ENCODE results near the gene STX8.
"Not testable (repeated sequence)": the region's sequence is repeated elsewhere in the genome, so short reads cannot be mapped to it uniquely, and the experiment has no call there.

STX8 gene

DNA sequence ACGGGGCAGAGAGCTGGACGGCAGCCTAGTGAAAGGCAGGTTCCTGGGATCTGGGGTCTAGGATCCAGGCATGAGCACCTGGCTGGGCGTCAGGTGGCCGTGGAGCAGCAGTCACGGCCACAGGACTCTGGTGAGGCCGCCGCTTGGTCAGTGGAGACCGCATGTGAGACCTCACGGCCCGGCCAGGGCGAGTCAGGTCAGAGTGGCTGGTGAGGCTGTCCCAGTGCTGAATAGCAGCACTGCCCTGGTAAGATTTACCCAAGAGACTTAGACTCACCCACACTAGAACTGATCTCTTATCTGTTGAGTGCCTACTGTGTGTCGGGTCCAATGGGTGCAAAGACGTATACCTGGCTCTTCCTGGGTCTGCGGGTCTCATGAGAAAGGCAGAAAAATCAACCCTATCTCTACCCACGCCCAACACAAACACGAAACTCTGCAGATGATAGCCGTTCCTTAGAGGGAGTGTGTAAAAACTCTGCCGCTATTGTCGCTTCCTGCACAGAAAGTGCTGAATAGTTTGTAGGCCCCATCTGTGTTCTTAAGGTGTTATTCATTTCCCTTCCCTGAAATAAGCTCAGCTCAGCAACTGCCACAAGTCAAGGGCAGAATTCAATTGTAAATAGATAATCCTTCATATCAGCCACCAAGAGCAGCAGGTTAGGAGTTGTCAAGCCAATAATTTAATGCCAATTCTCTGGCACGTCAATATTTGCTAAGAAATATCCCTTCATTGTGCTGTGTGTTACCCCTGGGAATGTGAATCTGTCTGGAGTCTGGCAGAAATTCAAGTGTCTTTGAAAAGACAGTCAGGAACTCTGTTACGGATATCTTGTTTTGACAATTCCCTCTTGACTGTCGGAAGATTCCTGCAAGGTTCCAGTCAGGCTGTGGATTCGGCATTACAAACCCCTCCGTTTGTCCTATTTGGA, 314.3 kb downstream of the STX8 start:
- DNase-seq (ENCODE audit: low read depth in 3 of 3): no peak

DNA sequence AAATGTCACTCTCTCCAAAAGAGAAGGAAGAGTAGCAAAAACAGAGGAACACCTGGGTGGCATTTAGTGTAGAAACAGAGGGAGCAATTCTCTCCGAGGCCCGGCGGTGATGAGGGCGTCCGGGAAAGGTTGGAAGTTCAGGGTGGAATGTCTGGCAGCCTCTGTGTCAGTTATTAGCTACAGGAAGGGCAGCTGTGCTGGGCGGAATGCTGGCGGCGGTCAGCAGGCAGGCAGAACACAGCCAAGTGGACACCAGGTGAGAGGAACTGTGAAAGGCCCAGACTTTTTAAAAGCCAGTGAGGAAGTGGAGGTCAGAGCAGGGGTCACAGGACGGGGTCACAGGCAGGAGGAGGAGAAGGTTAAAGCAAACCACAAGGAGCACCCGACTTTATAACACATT, 316.2 kb downstream of the STX8 start:
- no peak for DNase-seq (ENCODE audit: low read depth in 3 of 3)

DNA sequence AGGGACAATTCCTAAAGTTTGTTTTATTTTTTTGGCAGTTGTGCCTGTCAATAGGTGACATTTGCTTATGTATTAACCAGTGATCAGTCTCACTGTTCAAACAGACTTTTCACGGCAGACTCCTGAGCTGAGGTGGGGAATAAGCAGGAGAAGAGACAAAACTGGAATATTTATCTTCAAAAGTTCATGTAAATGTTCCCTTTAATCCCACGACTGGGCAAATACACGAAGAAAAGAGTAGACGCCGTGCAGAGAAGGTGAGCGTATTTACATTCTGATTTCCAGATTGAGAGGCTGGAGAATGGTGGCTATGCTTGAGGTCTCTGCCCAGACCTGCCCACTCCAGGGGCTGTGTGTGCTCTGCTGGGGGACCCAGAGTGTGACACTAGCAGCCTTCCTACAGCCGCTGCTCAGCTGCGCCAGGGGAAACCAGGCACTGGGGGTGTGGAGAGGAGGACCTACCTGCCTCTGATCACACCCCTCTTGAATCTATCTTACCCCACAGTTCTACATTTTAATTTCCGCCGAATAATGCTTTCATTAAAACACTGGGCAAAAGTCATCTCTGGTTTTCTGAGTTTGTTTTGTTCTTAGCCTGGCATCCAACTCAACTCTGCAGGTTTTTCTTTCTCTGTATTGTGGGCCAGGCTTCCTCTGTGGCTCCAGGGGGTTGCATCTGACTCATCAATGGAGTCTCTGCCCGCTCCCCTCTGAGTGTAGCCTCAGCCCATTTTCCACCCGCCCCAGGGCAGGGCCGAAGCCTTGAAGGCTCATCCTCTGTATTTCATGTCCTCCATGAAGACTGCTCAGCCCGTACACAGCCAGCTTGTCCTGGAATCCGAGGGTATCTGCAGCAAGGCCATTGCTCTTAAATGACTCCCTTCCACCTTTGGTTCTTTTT, 317.3 kb downstream of the STX8 start:
- no peak for DNase-seq (ENCODE audit: low read depth in 3 of 3)

DNA sequence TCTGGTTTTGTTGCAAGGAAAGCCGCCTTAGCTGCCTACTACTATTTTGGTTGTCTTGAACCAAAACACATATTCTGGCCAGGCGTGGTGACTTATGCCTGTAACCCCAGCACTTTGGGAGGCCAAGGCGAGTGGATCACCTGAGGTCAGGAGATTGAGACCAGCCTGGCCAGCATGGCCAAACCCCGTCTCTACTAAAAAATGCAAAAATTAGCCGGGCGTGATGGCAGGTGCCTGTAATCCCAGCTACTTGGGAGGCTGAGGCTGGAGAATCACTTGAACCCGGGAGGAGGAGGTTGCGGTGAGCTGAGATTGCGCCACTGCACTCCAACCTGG, 318.0 kb downstream of the STX8 start:
- not testable (repeated sequence) for DNase-seq (ENCODE audit: low read depth in 3 of 3)

DNA sequence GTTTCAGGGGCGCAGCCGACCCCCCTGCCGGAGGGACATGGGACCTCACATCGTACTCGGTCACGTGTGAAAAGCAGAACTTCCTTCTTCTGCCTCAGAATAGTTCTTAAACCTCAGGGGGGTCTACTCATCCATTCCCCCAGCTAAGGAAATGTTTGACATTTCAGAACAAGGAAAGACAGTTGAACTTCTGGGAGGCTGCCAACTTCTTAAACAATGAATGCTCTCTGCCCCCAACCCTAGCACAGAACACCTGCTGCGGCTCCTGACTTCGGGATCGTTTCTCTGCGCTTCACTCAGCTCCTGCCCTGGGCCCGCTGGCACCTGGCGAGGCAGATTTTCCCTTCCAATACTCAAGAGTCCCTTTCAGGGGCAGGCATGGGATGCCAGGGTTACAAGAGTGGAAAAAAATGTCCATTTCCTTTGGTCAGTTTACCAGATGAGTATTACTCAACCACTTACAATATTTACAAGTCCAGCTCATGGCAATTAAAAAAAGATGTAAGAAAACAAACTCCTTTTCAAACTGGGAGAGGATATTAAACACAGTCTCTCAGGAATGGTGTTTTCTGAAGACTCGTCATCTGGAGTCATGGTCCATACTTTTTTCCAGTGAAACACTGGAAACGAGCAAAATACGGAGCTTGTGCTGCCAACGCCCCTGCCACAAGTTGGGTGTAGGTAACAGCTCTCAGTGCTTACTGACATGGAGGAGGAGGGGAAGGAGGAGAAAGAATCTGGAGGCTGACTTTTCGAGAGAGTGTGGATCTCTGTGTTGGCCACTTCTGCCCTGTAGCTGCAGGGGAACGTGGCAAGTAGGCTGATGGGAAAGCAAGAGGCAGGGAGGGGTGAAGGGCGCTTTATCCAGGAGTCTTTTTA, 318.6 kb downstream of the STX8 start:
- DNase-seq (ENCODE audit: low read depth in 3 of 3): no peak

DNA sequence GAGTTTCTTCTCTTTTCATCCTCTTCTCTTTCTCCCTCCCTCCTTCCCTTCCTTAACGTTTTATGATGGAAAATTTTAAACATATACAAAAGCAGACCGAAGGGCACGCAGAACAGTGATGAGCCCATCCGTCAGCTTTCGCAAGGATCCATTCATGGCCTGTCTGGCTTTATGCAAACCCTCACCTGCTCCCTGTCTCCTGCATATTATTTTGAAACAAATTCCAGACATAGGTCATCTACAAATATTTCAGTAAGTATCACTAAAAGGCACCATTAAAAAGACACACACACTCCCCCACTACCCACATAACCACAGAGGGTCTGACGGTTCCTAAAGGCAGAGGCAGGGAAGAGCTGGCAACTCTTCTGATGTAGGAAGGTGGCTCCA, 319.3 kb downstream of the STX8 start:
- DNase-seq (ENCODE audit: low read depth in 3 of 3): no peak

DNA sequence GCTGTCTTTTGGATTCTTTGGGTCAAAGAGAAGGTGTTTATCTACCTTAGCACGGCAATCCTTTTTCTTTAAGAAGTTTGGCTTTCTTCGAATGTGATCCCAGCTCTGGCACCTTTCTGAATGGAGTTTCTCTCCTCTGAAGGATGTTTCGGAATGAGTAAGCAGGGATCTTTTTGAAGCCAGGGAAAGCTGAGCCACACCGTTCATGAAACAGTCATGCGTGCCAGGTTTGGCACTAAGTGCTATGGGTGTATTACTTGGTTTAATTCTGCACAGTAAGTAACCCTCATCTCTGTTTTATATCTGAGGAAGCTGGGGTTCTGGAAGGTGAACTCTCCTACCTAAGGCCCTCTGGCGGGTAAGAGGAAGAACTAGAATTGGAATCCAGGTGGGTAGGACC, 319.8 kb downstream of the STX8 start:
- no peak for DNase-seq (ENCODE audit: low read depth in 3 of 3)

DNA sequence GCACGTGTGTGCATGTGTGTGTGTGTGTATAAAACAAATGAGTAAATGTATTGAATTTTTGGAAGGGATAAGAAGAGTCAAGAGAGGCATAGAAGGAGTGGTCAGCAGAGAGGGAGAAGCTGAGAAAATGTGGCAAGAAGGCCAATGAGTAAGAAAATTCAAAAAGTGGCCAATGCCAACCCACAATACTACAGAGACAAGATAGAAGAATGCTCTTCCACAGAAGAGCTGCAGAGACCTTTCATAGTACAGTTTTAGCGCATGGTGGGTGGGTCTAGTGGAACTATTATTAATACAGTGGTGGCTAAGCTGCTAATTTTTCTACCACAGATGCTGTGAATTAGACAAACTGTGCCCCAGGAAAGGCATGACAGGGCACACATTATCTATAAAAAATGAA, 320.8 kb downstream of the STX8 start:
- no peak for DNase-seq (ENCODE audit: low read depth in 3 of 3)

DNA sequence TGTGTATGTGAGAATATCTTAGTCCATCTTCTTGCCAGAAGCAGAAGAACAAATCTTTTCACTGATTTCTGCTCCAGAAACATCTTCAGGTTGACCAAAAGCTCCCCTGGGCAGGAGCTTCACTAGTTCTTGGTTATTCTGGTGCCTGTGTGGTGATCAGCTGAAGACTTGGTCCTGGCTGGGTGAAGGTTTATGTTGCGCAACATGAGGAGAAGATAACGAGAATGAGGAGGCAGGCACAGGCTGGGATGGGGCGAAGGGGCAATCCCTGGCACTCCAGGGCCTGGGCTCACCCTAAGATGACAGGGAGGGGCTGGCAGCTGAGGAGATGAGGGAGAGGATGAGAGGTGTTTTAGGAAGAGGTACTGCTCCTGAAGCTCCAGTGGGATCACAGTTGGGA, 322.3 kb downstream of the STX8 start:
- DNase-seq (ENCODE audit: low read depth in 3 of 3): no peak

DNA sequence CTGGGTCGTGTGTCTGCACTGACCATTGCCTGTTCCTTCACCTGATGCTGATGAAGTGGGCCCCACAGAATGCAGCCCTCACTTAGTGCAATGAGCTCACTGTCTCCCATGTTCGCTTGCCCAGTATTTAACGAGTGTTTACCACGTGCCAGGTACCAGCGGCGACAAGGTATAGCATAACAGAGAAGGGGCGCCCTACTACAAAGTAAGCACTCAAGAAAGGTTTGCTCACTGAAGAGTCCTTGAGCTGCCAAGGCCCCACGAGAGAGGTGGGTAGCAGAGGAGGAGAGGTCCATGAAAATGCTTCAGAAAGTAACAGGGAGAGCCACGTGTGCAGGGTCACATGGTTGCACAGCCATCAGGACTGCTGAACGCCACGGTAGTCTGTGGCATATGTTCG, 324.3 kb downstream of the STX8 start:
- no peak for DNase-seq (ENCODE audit: low read depth in 3 of 3)

DNA sequence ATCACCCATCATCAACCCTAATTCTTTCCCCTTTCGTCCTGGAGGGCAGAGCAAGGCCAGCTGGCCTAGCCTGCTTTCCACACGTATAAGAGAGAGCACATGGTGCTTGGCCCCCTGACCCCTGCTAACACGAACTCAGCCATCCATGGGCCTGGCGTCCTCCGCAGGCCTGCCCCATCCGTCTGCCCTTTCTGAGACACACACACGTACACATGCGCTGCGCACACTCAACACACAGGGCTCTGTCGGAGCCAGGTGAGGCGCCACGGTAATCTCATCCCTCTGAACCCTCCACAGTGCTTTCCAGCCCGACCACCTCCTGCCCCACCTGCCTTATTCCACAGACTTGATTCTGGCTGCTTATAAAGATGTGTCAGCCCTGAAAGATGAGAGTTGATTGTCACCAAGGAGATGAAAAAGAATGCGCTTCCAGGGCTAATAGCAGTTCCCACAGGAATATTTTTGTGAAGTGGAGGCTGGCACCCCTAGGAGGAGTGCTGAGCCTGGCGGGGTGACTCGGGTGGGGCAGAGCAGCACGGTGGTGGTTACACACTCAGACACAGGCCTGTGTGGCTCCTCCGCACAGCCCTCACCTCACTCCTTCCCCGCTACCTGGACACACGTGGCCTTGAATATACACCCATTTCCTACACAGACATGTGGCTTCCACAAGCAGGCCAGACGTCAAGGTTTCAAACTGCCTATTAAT, 326.2 kb downstream of the STX8 start:
- DNase-seq (ENCODE audit: low read depth in 3 of 3): no peak

DNA sequence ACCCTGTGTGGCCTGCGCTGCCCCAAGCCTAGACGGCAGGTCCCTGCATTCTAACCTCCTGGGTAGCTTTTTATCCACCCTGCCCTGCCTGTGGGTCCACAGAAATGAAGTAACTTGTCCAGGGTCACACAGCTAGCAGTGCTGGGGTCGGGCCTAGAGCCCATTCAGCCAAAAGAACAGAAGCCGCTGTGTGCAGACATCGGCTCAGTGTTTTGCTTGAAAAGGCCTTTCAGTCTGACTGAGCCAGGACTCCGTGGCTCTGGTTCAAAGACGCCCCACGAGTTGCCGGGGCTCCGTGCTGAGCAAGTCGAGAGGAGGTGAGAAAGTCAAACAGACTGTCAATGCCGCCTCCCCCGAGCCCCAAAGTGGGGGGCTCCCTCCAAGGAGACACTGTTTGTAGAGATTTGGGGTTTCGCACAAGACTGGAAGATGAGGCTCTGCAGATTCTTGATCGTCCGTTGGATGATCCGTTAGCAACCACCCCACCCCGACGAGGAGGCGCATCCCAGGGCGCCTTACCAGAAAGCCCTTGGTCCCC, 328.1 kb downstream of the STX8 start:
- no peak for DNase-seq (ENCODE audit: low read depth in 3 of 3)

DNA sequence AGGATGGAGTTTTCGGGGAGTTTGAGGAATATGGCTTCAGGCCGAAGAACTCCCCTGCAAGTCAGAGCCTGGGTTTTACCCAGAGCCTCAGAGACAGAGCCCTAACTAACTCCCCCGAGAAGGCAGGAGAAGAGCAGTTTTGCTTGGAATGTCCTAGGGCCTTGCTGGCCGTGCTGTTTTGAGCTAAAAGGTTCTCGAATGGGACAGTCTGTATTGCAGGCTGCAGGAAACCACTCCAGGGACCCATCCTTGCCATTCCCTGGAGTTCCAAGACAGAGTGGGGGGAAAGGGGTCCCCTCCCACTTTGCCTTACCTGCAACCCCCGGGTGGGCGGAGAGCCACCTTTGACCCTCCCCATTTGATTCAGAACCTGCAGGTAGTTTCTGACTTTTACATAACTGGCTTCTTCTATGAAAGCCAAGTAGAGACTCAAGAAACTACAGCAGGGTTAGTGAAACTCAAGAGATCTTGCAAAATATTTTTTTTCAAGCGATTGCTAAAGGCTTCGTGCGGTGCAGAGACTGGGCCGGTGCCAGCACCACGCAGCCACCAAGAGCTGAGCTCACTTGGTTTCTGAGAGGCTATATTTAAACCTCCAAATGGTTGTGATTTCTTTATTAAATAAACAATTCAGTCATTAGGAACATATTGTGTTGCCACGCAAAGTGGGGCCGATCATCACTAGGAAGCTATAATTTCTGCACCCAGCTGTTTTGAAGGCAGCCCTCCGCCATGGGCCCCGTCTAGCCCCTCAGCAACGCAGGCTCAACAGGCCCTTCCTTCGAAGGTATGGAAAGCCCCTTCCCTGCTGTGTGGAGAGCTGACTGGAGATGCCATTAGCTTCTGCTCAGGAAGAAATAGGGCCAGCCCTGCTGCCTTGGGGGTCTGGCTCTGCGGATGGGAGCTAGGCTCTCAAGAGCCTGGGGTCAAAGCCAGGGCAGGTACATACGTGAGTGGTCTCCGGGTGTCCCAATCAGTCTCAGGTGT, 331.3 kb downstream of the STX8 start:
- no peak for DNase-seq (ENCODE audit: low read depth in 3 of 3)

DNA sequence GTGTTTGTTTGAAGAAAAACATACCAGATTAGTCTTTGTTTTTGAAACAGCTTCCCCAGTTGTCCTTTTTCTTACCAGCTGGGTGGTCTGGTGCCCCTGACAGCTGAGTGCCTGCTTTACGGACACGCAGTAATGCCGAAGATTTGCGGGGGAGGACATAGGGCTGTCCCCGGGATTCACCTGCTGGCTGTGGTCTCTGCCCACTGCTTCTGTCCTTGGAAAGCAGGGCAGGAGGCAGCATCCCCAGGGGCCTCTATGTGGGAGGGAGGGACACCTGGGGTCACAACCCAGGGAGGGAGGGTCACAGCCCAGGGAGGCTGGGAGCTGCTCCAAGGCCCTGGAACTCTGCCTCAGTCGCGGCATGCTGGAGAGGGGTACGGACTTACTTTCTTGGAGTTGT, 332.6 kb downstream of the STX8 start:
- no peak for DNase-seq (ENCODE audit: low read depth in 3 of 3)

DNA sequence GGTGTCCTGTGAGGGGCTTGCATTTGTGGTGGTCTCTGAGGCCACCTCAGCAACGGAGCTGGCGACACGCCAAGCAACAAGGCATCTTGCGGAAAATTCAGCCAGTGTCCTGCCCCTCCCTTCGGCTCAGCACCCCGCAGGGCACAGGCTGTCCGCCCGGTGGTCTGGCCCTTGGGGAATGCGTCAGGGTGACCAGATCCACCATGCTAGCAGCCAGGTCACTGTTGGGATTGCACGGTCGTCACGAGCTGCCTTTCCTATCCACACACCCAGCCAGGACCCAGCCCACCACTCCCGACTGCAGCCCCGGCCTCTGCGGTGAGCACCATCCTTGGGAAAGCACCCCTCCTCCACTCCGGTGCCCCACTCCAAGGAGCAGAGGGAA, 333.1 kb downstream of the STX8 start:
- DNase-seq (ENCODE audit: low read depth in 3 of 3): no peak

DNA sequence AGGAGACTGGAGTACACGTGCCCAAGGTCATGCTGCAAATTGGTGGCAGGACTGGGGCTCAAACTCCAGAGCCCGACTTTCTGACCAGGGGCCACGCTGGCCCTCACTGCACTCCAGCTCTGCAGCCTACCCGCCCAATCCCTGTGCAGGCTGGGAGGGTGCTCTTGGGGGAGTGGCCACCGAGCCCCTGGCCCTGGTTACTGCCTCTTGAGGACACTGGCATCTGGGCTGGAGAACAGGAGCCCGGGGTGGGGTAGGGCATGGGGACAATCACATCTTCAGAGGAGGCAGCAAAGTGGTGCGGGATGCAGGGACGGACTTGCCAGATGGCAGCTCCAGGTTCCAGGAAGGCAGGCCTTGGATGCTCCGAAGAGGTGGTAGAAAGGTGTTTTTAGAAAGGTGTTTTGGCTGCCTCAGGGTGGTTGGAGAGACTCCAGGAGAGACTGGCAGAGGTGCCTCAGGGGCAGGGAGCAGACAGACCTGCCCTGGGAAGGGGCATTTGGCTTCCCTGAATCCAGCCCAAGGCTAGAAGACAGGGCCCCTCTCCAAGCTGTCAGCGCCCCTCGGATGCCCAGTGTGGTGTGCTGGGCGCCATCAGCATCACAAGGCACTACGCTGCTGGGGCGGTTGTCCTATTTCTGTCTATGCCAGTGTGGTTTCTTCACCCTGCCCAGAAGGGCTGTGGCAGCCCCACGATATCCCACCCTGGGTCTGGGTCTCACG, 333.7 kb downstream of the STX8 start:
- DNase-seq (ENCODE audit: low read depth in 3 of 3): no peak

DNA sequence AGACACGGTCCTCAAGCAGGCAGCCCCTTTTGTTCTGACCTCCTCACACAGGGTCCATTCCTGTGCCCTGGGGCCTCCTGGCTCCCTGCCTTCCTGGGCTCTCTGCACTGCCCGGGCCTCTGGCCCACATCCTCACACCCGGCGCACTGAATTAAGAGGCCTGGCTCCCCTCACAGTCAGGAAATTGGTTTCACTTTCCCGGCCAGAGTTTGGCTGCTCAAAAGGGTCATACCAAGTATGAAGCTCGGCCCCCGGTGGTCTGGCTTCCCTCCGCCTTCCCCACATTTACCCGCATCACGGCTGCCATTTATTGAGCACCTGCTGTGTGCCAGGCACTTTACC, 334.3 kb downstream of the STX8 start:
- DNase-seq (ENCODE audit: low read depth in 3 of 3): no peak

DNA sequence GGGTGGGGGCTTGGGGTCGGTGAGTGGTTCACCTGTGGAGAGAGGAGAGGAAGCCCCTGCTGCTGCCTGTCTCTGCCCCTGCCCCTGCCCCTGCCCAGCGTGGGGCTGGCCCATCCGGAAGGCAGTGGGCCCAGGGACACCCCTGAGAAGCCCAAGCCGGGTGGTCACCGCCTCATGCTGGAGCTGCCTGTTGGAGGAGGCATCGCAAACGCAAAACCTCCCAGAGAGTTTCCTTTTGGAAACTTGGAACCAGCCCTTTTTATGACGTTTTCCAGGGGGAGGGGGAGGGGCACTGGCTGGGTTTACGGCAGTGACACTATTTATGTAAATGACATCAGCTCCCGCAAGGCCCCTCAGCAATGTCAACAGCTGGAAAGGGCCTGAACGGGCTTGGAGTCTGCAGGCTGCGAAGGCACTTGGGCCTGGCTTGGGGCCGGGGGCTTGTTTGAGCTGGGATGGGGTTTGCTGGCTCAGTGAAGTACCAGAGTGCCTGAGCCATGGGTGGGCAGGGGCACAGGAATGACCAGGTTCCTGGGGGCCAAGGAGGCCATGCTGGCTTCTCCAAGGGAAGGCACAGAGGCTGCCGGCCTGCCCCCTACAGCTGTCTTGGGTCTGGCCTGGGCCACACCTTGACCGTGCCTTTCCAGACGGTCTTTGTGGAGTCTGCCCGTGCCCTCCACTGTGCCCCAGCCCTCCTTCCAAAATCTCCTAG, 334.8 kb downstream of the STX8 start:
- no peak for DNase-seq (ENCODE audit: low read depth in 3 of 3)

Measured in stimulated activated CD4-positive, alpha-beta T cell treated with anti-CD3 and anti-CD28 coated beads, TNF-alpha, amount 100 ng/mL, for 24 hours (primary cell).